HepG2 (cell line): ENCODE measurements around the gene MEIOB. TPM values are rescaled to one million over a fixed set of nuclear protein-coding genes. Genes with fewer than 3 reads are reported as not detected.

Experiments used
- ADNP ChIP-seq: sonication (generic); formaldehyde crosslinking; IDR thresholded peaks from 2 replicates; pipeline ENCODE4 v1.4.0; 2020; ENCODE audit warnings: missing genetic modification reagents
- CC2D1A ChIP-seq: sonication (generic); formaldehyde crosslinking; IDR thresholded peaks from 2 replicates; pipeline ENCODE4 v1.8.1; 2023; ENCODE audit warnings: mild to moderate bottlenecking, missing genetic modification reagents
- CENPX ChIP-seq: sonication (generic); formaldehyde crosslinking; IDR thresholded peaks from 2 replicates; pipeline ENCODE4 v1.9.0; 2021; ENCODE audit warnings: mild to moderate bottlenecking, missing genetic modification reagents, moderate library complexity
- FOSL2 ChIP-seq: sonication (generic); formaldehyde crosslinking; IDR thresholded peaks from 2 replicates; pipeline ENCODE4 v1.4.0; 2020; ENCODE audit warnings: missing genetic modification reagents
- FOXC1 ChIP-seq: sonication (generic); formaldehyde crosslinking; IDR thresholded peaks from 2 replicates; pipeline ENCODE4 v1.8.0; 2022; ENCODE audit warnings: mild to moderate bottlenecking, missing genetic modification reagents, borderline replicate concordance
- FOXK2 ChIP-seq: fragments of 450-650 bp; IDR thresholded peaks from 2 replicates; pipeline ENCODE4 v1.6.1; 2016
- GATA4 ChIP-seq: sonication (generic); IDR thresholded peaks from 2 replicates; pipeline ENCODE4 v1.6.1; 2016; ENCODE audit warnings: antibody characterized with exemption, low read depth, borderline replicate concordance
- HHEX ChIP-seq: IDR thresholded peaks from 2 replicates; pipeline ENCODE4 v1.6.1; 2016; ENCODE audit warnings: control low read depth
- KLF15 ChIP-seq: sonication (generic); formaldehyde crosslinking; IDR thresholded peaks from 2 replicates; pipeline ENCODE4 v1.8.1; 2023; ENCODE audit warnings: borderline replicate concordance, mild to moderate bottlenecking, inconsistent platforms, missing genetic modification reagents, mixed read lengths
- NR2F2 ChIP-seq: IDR thresholded peaks from 2 replicates; pipeline ENCODE4 v1.6.1; 2012; ENCODE audit warnings: low read depth, inconsistent platforms, borderline replicate concordance
- NR3C1 ChIP-seq: sonication (generic); formaldehyde crosslinking; IDR thresholded peaks from 2 replicates; pipeline ENCODE4 v1.4.0; 2020; ENCODE audit warnings: missing genetic modification reagents
- PATZ1 ChIP-seq: sonication (generic); formaldehyde crosslinking; IDR thresholded peaks from 2 replicates; pipeline ENCODE4 v1.4.0; 2020; ENCODE audit warnings: missing genetic modification reagents
- PTBP1 ChIP-seq: fragments of 200-400 bp; formaldehyde crosslinking; IDR thresholded peaks from 2 replicates; pipeline ENCODE4 v1.6.1; 2018; ENCODE audit warnings: low read length, low read depth; ENCODE audit not compliant: poor library complexity, severe bottlenecking
- RBFOX2 ChIP-seq: fragments of 200-400 bp; formaldehyde crosslinking; IDR thresholded peaks from 2 replicates; pipeline ENCODE4 v1.6.1; 2017; ENCODE audit warnings: low read depth, mild to moderate bottlenecking, low read length
- STAT5B ChIP-seq: sonication (generic); formaldehyde crosslinking; IDR thresholded peaks from 2 replicates; pipeline ENCODE4 v1.4.0; 2020; ENCODE audit warnings: missing genetic modification reagents
- THAP11 ChIP-seq: IDR thresholded peaks from 2 replicates; pipeline ENCODE4 v1.6.1; 2016; ENCODE audit warnings: missing biosample characterization, missing genetic modification reagents
- ZBTB2 ChIP-seq: sonication (generic); formaldehyde crosslinking; IDR thresholded peaks from 2 replicates; pipeline ENCODE4 v1.8.0; 2022; ENCODE audit warnings: low read depth, missing genetic modification reagents
- ZNF362 ChIP-seq: sonication (generic); formaldehyde crosslinking; IDR thresholded peaks from 2 replicates; pipeline ENCODE4 v1.4.0; 2020; ENCODE audit warnings: missing genetic modification reagents, mild to moderate bottlenecking, borderline replicate concordance
- ZNF460 ChIP-seq: sonication (generic); formaldehyde crosslinking; IDR thresholded peaks from 2 replicates; pipeline ENCODE4 v1.5.1; 2020; ENCODE audit warnings: missing genetic modification reagents, mild to moderate bottlenecking, borderline replicate concordance
- ZNF547 ChIP-seq: sonication (generic); formaldehyde crosslinking; IDR thresholded peaks from 2 replicates; pipeline ENCODE4 v1.5.1; 2020; ENCODE audit warnings: mild to moderate bottlenecking, missing genetic modification reagents
- ZNF609 ChIP-seq: sonication (generic); formaldehyde crosslinking; IDR thresholded peaks from 2 replicates; pipeline ENCODE4 v1.4.0; 2020; ENCODE audit warnings: mild to moderate bottlenecking, missing genetic modification reagents, borderline replicate concordance
- ZNF746 ChIP-seq: sonication (generic); formaldehyde crosslinking; IDR thresholded peaks from 2 replicates; pipeline ENCODE4 v1.8.0; 2022; ENCODE audit warnings: mild to moderate bottlenecking, missing genetic modification reagents
- ZNF75D ChIP-seq: sonication (generic); formaldehyde crosslinking; IDR thresholded peaks from 2 replicates; pipeline ENCODE4 v1.8.1; 2023; ENCODE audit warnings: missing genetic modification reagents, mild to moderate bottlenecking, borderline replicate concordance
- polyA plus RNA-seq, 8 experiments: library from polyadenylated mRNA; depleted of rRNA in 3 of 8; stranded (reverse) in 7 of 8; unstranded in 1 of 8; fragments of >200 nt; fragmentation: Illumina TruSeq in 4 of 8; extraction: Trizol in 4 of 8; gene quantifications; 2 replicates each; pipeline versions ENCODE4 v1.2.1 to v1.2.3, GENCODE V29; 2011 to 2016; ENCODE audit warnings: low read depth in 4 of 8, missing spikeins in 1 of 8, mixed read lengths in 1 of 8; ENCODE audit not compliant: insufficient read depth in 1 of 8
- total RNA-seq, 5 experiments: library from RNA; depleted of rRNA; stranded (reverse); fragments of >200 nt; fragmentation: Illumina TruSeq; extraction: Trizol; gene quantifications; 2 replicates each; pipeline ENCODE4 v1.2.3, GENCODE V29; 2016; ENCODE audit warnings: low read depth in 1 of 5

Gene MEIOB
- total and polyA plus RNA-seq, 2 of the 13 experiments (the other 11 are each of a cell fraction or from before 2014, with no cell fraction given): 0.17 TPM; not detected in 1

GRCh38 chr16:1823821-1824220, 48.1 kb downstream of the MEIOB start (continued):
- TF ChIP-seq ZNF609 (CRISPR knock-in tag): no peak
- no peak for TF ChIP-seq CC2D1A
- no peak for TF ChIP-seq FOXK2
- TF ChIP-seq THAP11: 0 out of 2 replicates have a peak, but pooled peaks have one; percentile 13
- TF ChIP-seq ZNF460 (CRISPR knock-in tag): no peak
- TF ChIP-seq RBFOX2: no peak
- no peak for TF ChIP-seq ZBTB2
- no peak for TF ChIP-seq CENPX (CRISPR knock-in tag)
- TF ChIP-seq FOXC1: no peak
- TF ChIP-seq ZNF547: no peak
- TF ChIP-seq STAT5B (CRISPR knock-in tag): no peak
- 0 out of 2 replicates have a peak, but pooled peaks have one; percentile 14 for TF ChIP-seq ZNF362 (CRISPR knock-in tag)
- no peak for TF ChIP-seq KLF15 (CRISPR knock-in tag)
- no peak for TF ChIP-seq ADNP
- TF ChIP-seq ZNF746 (CRISPR knock-in tag): no peak
- TF ChIP-seq NR3C1 (CRISPR knock-in tag): no peak
- TF ChIP-seq HHEX (CRISPR knock-in tag): no peak
- peak; percentile 43; the same call in 1 of the 2 replicates for TF ChIP-seq FOSL2
- TF ChIP-seq ZNF75D (CRISPR knock-in tag): no peak
- no peak for TF ChIP-seq PTBP1
- peak; percentile 52 for TF ChIP-seq PATZ1 (CRISPR knock-in tag)
- no peak for TF ChIP-seq NR2F2
- TF ChIP-seq GATA4: no peak
